Gastrocnemius medialis (tissue), 4 donors: ENCODE measurements around the gene BSDC1. TPM values are rescaled to one million over a fixed set of nuclear protein-coding genes. Genes with fewer than 3 reads are reported as not detected.

Source experiments
- ATAC-seq, 2 donors: fragments of 150-250 bp; one replicate each; pipeline ENCODE4 v1.9.1; 2016
- DNase-seq, 2 donors: peaks; one replicate each; pipeline ENCODE4 v3.0.0-alpha.2; 2019
- H3K27ac ChIP-seq, 4 donors: fragments of 200-600 bp; sonication (generic); 1 replicate in 1 of 4; 2 replicates in 3 of 4; pipeline ENCODE4 v1.5.1; 2016 to 2018; ENCODE audit warnings: mild to moderate bottlenecking in 2 of 4, moderate library complexity in 1 of 4
- H3K27me3 ChIP-seq, 3 donors: fragments of 200-600 bp; sonication (generic) in 2 of 3; 1 replicate in 1 of 3; 2 replicates in 2 of 3; pipeline versions ENCODE4 v1.5.1 to v1.6.0; 2016 to 2019; ENCODE audit warnings: mild to moderate bottlenecking in 1 of 3, moderate library complexity in 1 of 3
- H3K36me3 ChIP-seq, 2 donors: fragments of 200-600 bp; sonication (generic) in 1 of 2; one replicate each; pipeline ENCODE4 v1.5.1; 2017 to 2018
- H3K4me1 ChIP-seq, 2 donors: fragments of 200-600 bp; sonication (generic) in 1 of 2; one replicate each; pipeline ENCODE4 v1.5.1; 2016 to 2017; ENCODE audit warnings: mild to moderate bottlenecking in 2 of 2
- H3K4me3 ChIP-seq, 4 donors: fragments of 200-600 bp; sonication (generic) in 3 of 4; 1 replicate in 1 of 4; 2 replicates in 3 of 4; pipeline ENCODE4 v1.5.1; 2016 to 2019; ENCODE audit warnings: mild to moderate bottlenecking in 2 of 4
- H3K9me3 ChIP-seq, 3 donors: fragments of 200-600 bp; sonication (generic) in 2 of 3; 1 replicate in 1 of 3; 2 replicates in 2 of 3; pipeline ENCODE4 v1.5.1; 2016 to 2019
- CTCF ChIP-seq, 5 experiments: fragments of 450-650 bp in 3 of 5; fragments of 200-600 bp in 2 of 5; sonication (generic) in 2 of 5; IDR thresholded peaks in 4 of 5; conservative IDR thresholded peaks in 1 of 5; 1 replicate in 4 of 5; 2 replicates in 1 of 5; pipeline ENCODE4 v1.5.1; 2016 to 2019; ENCODE audit warnings: antibody characterized with exemption in 5 of 5, mild to moderate bottlenecking in 3 of 5, moderate library complexity in 3 of 5
- POLR2A ChIP-seq, 2 donors: fragments of 450-650 bp; IDR thresholded peaks; one replicate each; pipeline ENCODE4 v1.6.1; 2017; ENCODE audit warnings: antibody characterized with exemption in 2 of 2, mild to moderate bottlenecking in 2 of 2, moderate library complexity in 2 of 2
- in situ Hi-C, 4 donors: fragments of 200-750 bp; cut with MboI; loops; one replicate each; pipeline versions ENCODE4 v1.15.0 to v1.8.0; 2017; ENCODE audit warnings: low sequenced_read_pairs in 4 of 4
- intact Hi-C: fragments of 100-400 bp; cut with DNase I; formaldehyde crosslinking; loops from one replicate; pipeline ENCODE4 v1.15.1; 2023; ENCODE audit warnings: low total_unique reads
- total RNA-seq, 4 donors: library from RNA; depleted of rRNA; stranded (reverse); fragments of >200 nt; gene quantifications; one replicate each; pipeline versions ENCODE4 v1.1.0 to v1.2.3, GENCODE V29; 2016

Gene BSDC1
- total RNA-seq, 4 donors from 2014 or later: 53.8 to 77.8 (median 62.1) TPM

GRCh38 chr1:32365445-32365844 is 28.8 kb downstream of the BSDC1 start:
- H3K27ac ChIP-seq: no peak overlapping the region
- intact Hi-C loops: no loop called here
- H3K9me3 ChIP-seq: no peaks in the 10 kb centered on the region
- no peak for ATAC-seq
- in situ Hi-C loops: no loop called here
- peaks cover 12% of the 10 kb centered on the region in 2 donors for H3K4me1 ChIP-seq
- no peak for TF ChIP-seq POLR2A (IDR thresholded peaks at IDR 0.05)
- no peak for TF ChIP-seq CTCF (IDR thresholded peaks at IDR 0.05 in 4 of 5, conservative IDR thresholded peaks at IDR 0.05 in 1 of 5)
- H3K4me3 ChIP-seq: no peak overlapping the region
- H3K27me3 ChIP-seq: no peaks in the 10 kb centered on the region
- no peak for DNase-seq
- peaks cover 0 to 70% of the 10 kb centered on the region in 2 donors for H3K36me3 ChIP-seq

GRCh38 chr1:32364836-32365235 is 29.4 kb downstream of the BSDC1 start:
- TF ChIP-seq POLR2A (IDR thresholded peaks at IDR 0.05) (no peak), CTCF (IDR thresholded peaks at IDR 0.05 in 4 of 5, conservative IDR thresholded peaks at IDR 0.05 in 1 of 5) (no peak)
- no peak for ATAC-seq
- H3K4me1 ChIP-seq: peaks cover 12% of the 10 kb centered on the region in 2 donors
- H3K27me3 ChIP-seq: no peaks in the 10 kb centered on the region
- DNase-seq: no peak
- peaks cover 0 to 66% of the 10 kb centered on the region in 2 donors for H3K36me3 ChIP-seq
- intact Hi-C loops: no loop called here
- in situ Hi-C loops: no loop called here
- H3K4me3 ChIP-seq: no peak overlapping the region
- peak overlapping the region in 1 of 4 donors; percentile 9 for H3K27ac ChIP-seq
- H3K9me3 ChIP-seq: no peaks in the 10 kb centered on the region

- Histone ChIP-seq H3K27me3 (no peaks in the 10 kb centered on the region), H3K27ac (peak overlapping the region in 1 of 4 donors; percentile 9), H3K4me1 (peaks cover 12% of the 10 kb centered on the region in 2 donors), H3K4me3 (no peak overlapping the region), H3K36me3 (peaks cover 0 to 54% of the 10 kb centered on the region in 2 donors), H3K9me3 (no peaks in the 10 kb centered on the region)
- peak; percentile 31 to 74 for DNase-seq
- ATAC-seq: peak; percentile 32 to 62
- TF ChIP-seq CTCF (IDR thresholded peaks at IDR 0.05 in 4 of 5, conservative IDR thresholded peaks at IDR 0.05 in 1 of 5) (no peak), POLR2A (IDR thresholded peaks at IDR 0.05) (no peak)
- in situ Hi-C loops (no loop called here), intact Hi-C loops (loop anchor here (1.0 kb wide), 1 partner anchor 28 kb away; no protein-coding TSS in a partner anchor)
Observed at GRCh38 chr1:32363713-32364112, 30.5 kb downstream of the BSDC1 start.

DNA sequence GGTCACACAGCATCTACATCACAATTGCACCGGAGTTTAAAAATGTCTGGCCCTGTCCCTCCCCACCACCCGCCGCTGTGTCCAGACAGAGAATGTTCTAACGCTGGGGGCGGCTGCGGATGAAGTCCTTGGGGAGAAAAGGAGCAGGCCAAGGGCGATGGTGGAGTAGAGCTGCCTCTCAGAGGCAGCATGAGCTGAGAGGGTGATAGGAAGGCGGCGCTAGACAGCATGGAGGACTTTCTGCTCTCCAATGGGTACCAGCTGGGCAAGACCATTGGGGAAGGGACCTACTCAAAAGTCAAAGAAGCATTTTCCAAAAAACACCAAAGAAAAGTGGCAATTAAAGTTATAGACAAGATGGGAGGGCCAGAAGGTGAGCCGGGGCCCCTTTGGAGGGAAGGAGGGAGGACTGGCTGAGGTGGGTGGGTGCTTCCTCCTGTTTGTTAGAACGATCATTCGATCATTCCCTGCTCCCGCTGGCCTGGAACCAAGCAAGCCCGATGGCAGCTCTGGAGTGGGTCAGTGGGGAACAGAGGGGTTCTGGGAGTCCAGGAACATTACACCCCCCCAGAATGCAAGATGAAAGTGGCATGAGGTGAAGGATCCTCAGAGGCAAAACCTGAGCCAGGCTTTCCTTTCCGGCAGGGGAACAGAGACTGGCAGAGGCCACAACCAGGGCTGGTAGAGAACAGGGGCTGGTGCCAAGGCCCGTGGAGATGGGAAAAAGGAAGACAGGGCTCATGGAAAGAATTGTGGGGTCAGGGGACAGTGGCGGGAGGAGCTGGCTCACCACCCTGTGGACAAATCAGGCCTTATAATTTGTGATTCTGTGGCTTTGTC is 31.5 kb downstream of the BSDC1 start, which contains the start of the genes FAM229A and TSSK3:
TSS of gene FAM229A (minus strand) at position 12 of the 840 bp plus-strand sequence. CDS start 394 bp downstream, outside the sequence.
TSS of gene TSSK3 (plus strand) at position 66 of the 840 bp plus-strand sequence. CDS start at position 229, 163 bp downstream.
- ATAC-seq (no peak), DNase-seq (no peak)
- TF ChIP-seq CTCF (IDR thresholded peaks at IDR 0.05 in 4 of 5, conservative IDR thresholded peaks at IDR 0.05 in 1 of 5) (peak in 1 of 5 experiments; percentile 1), POLR2A (IDR thresholded peaks at IDR 0.05) (no peak)
- in situ Hi-C loops: no loop called here
- peaks cover 0 to 44% of the 10 kb centered on the region in 2 donors for H3K36me3 ChIP-seq
- H3K4me1 ChIP-seq: peaks cover 12% of the 10 kb centered on the region in 2 donors
- no peaks in the 10 kb centered on the region for H3K27me3 ChIP-seq
- peak within 1 kb of the TSS; percentile 41 to 54 (median 49) for H3K4me3 ChIP-seq
- intact Hi-C loops: loop anchor here (1.0 kb wide), 1 partner anchor 27 kb away; no protein-coding TSS in a partner anchor
- H3K9me3 ChIP-seq: no peaks in the 10 kb centered on the region
- no peak within 1 kb of the TSS for H3K27ac ChIP-seq
